G401.6 (cell line): ENCODE measurements around the gene FAM131A.
"Not testable (repeated sequence)": the region's sequence is repeated elsewhere in the genome, so short reads cannot be mapped to it uniquely, and the experiment has no call there.

Experiments
- FAIRE-seq: peaks from 2 replicates; lab custom pipeline; 2012; peaks lifted over from hg19 to GRCh38; lab: Jason Lieb, UNC

Gene FAM131A

GRCh38 chr3:184339451-184340135, 2.2 kb downstream of the FAM131A start:
- not testable (repeated sequence) for FAIRE-seq

GRCh38 chr3:184341925-184342324, 4.5 kb downstream of the FAM131A start:
- no peak for FAIRE-seq

DNA sequence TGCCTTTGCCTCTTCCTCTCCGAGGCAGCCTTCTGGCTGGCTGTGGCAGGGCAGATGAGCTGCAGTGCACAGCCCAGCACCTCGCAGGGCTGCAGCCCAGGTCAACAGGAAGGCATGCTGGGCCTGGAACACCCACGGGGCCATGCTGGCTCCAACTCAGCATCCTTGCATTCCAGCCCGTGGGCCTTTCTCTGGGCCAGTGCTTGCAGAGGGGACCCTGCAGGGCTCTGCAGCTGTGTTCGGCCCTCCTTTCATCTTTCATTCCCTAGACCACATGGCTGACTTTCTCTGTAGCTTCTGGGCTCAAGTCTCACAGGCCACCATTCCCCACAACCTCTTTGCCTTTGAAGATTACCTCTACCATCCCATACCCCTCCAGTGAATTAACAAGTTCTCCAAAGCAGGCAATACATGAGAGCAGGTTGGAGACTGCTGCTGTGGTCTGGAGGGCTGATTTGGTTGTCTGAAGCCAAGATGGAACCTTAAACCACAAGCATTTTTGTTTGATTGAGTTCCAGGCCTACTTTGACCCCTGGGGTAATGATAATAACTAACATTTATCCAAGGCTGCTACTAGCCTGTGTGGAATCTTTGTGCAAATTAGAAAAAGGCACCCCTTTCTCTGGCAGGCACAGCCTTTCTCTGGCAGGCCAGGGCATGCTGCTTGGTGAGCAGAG, 5.9 kb downstream of the FAM131A start:
- no peak for FAIRE-seq

- no peak for FAIRE-seq
Observed at GRCh38 chr3:184344579-184345316, 7.3 kb downstream of the FAM131A start.

DNA sequence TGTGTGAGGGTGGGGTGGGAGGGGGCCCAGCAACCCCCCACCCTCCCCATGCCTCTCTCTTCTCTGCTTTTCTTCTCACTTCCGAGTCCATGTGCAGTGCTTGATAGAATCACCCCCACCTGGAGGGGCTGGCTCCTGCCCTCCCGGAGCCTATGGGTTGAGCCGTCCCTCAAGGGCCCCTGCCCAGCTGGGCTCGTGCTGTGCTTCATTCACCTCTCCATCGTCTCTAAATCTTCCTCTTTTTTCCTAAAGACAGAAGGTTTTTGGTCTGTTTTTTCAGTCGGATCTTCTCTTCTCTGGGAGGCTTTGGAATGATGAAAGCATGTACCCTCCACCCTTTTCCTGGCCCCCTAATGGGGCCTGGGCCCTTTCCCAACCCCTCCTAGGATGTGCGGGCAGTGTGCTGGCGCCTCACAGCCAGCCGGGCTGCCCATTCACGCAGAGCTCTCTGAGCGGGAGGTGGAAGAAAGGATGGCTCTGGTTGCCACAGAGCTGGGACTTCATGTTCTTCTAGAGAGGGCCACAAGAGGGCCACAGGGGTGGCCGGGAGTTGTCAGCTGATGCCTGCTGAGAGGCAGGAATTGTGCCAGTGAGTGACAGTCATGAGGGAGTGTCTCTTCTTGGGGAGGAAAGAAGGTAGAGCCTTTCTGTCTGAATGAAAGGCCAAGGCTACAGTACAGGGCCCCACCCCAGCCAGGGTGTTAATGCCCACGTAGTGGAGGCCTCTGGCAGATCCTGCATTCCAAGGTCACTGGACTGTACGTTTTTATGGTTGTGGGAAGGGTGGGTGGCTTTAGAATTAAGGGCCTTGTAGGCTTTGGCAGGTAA, 8.1 kb downstream of the FAM131A start:
- FAIRE-seq, result no peak

GRCh38 chr3:184346480-184347190, 9.2 kb downstream of the FAM131A start:
- FAIRE-seq, result no peak

- no peak for FAIRE-seq
Observed at GRCh38 chr3:184347321-184348056, 10.1 kb downstream of the FAM131A start.

GRCh38 chr3:184348057-184348382, 10.6 kb downstream of the FAM131A start:
- no peak for FAIRE-seq

GRCh38 chr3:184349563-184350470, 12.4 kb downstream of the FAM131A start:
- FAIRE-seq, result no peak

DNA sequence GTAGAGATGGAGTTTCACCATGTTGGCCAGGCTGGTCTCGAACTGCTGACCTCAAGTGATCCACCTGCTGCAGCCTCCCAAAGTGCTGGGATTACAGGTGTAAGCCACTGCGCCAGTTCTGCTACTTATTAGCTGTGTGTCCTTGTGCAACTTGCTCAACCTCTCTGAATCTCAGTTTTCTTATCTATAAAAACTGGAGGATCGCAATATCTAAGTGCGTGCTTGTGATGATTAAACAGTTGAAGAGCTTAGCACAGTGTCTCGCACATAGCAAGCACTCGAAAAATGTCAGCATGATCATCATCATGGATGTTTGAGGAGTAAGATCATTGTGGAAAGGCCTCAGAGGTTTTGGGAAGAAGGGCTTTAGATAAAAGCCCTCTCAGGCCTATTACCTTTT, 13.2 kb downstream of the FAM131A start:
- FAIRE-seq, result no peak

DNA sequence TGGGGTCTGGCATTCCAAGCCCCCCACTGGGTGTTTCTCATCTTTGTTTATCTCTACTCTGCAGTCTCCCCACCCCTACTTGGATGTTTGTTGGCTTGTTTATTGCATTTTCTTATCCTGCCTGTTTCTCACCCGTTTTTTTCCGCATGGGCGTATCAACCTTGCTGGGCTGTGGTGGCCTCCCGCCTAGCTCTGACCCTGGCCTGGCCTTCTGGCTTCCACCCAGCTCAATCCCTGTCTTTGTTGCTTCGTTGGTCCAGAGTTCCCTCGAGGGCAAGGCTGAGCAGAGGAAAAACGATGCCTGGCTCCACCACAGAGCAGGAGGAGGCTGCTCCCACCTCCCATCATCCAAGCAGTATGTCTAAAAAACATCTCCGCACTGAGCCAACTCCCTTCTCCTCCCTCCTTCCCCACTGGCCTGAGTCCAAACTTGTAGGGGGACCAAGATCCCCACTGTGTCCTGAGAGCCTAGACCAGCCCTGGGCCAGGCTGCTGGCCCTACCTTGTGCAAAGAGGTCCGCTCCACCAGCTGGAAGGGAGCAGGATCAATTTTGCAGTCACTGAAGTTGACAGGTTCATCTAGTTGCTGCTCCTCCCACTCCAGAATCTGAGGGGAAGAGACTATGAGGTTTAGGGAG, 14.2 kb downstream of the FAM131A start:
- FAIRE-seq, result no peak

DNA sequence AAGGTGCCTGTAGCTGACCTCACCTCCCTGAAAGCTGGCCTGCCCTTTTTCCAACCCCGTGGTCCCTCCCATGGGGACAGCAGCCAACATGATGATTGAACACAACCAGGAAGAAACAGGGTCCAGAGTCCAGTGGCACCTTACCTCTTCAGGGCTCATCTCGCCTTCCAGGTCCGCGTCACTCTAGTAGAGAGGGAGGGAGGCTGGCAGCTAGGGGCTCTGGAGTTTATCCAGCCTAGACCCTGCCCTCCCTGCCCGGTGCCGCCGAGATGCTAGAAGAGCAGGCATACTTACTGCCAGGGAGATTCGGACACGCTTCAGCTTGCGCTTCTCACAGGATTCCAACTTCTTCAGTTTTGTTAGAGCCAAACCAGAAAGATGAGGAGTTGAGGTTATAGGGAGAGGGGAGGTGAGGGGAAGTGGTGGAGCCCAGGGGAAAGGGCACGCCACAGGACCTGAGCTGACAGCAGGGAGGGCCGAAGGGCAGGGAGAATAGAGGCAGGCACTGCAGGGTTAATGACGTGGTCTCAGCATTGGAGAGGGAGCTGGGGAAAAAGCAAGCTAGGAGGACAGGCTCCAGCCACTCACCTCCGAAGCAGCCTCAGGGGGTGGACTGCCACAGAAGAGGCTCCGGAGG, 14.9 kb downstream of the FAM131A start:
- no peak for FAIRE-seq

DNA sequence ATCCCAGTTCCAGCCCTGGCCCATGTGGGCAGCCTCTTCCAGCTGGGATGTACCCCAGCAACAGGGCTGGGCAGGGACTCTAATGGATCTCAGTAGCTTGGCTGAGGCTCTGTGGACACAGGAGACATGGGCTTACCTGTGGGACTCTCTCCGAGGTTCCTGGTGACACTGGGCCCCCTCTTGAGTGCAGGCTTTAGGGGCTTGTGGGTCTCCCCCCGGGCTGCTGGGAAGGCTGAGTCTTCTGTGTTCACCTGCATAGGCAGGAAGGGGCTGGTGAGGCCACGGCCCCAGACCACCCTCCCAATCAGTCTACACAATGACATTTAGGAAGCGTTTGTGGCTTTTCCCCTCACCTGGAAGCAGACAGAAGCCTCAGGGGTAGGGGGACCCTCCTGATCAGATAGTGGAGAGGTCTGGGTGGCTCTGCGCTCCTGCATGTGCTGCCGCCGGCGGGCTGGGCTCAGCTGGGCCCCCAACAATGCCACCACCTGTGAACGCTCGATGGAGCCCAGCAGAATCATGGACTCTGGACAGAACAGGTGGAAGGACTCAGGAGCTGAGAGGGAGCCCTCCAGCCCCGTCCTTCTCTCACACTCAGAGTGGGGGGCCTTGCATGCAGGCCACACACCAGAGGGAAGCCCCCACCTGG, 15.6 kb downstream of the FAM131A start:
- FAIRE-seq, result no peak

DNA sequence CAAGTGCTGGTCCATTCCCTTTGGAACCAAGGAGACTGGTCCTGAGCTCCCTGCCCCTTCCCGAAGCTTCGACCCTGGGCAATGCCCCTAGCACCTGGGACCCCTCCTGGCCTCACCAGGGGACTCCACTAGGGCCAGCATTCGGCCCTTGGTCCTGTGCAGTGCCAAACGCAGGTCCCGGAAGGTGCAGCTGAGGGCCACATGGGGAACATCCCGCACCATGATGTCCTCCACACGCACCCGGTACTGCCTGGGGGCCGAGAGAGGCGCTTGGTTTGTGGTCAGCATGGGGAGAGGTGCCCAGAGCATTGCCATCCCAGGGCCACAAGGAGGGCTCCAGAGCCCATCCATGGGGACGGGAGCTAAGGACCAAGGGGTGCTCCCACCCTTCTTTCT, 16.1 kb downstream of the FAM131A start:
- no peak for FAIRE-seq

GRCh38 chr3:184354121-184354728, 16.8 kb downstream of the FAM131A start:
- FAIRE-seq, result no peak

DNA sequence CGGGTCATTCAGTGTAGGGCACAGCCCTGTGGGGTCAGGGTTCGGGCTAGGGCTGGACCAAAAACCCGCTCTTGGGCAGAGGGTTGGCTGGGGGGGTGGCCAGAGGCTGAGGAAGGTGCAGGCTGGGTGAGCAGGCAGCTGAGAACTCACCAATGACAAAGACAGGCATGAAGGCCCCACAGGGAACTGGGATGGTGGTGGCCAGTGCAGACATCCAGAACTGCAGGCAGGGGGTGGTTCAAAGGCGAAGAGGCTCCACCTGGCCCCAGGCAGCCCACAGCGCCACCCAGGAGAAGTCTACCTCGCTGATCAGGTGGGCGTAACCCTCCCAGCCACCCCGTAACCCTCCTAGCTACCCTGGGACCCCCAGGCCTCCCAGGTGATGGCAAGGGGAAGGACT, 17.4 kb downstream of the FAM131A start:
- FAIRE-seq, result no peak

GRCh38 chr3:184355261-184356040, 18.1 kb downstream of the FAM131A start:
- FAIRE-seq, result no peak
